HepG2 (cell line): Measurements from ENCODE around the gene CORO1A. TPM values are rescaled to one million over a fixed set of nuclear protein-coding genes. Genes with fewer than 3 reads are reported as not detected.
A peak's percentile ranks its signal among the peaks of the same experiment; 100 is the strongest.

Experiments
- FIP1L1 ChIP-seq: fragments of 200-400 bp; formaldehyde crosslinking; IDR thresholded peaks from 2 replicates; pipeline ENCODE4 v1.6.1; 2018; ENCODE audit warnings: low read depth, mild to moderate bottlenecking, low read length, moderate library complexity, borderline replicate concordance; ENCODE audit not compliant: insufficient read depth
- FOXP1 ChIP-seq, 2 experiments: fragments of 450-650 bp in 1 of 2; IDR thresholded peaks; 2 replicates each; pipeline ENCODE4 v1.6.1; 2017 to 2018; ENCODE audit warnings: antibody characterized with exemption in 1 of 2
- GATAD1 ChIP-seq: IDR thresholded peaks from 2 replicates; pipeline ENCODE4 v1.6.1; 2016; ENCODE audit warnings: missing genetic modification reagents, missing compliant biosample characterization
- GLI4 ChIP-seq: sonication (generic); formaldehyde crosslinking; IDR thresholded peaks from 2 replicates; pipeline ENCODE4 v1.5.1; 2020; ENCODE audit warnings: missing genetic modification reagents, mild to moderate bottlenecking, moderate library complexity, borderline replicate concordance
- KLF13 ChIP-seq: sonication (generic); formaldehyde crosslinking; IDR thresholded peaks from 2 replicates; pipeline ENCODE4 v1.4.0; 2020; ENCODE audit warnings: mild to moderate bottlenecking, missing genetic modification reagents
- MAFK ChIP-seq, 2 experiments: IDR thresholded peaks in 1 of 2; conservative IDR thresholded peaks in 1 of 2; 2 replicates each; pipeline ENCODE4 v1.6.1; 2011; ENCODE audit warnings: improper control_type of control experiment in 2 of 2, low read length in 2 of 2
- MBD4 ChIP-seq: IDR thresholded peaks from 2 replicates; pipeline ENCODE4 v1.6.1; 2012; ENCODE audit warnings: low read length, inconsistent platforms, borderline replicate concordance
- MXD4 ChIP-seq: IDR thresholded peaks from 2 replicates; pipeline ENCODE4 v1.6.1; 2016; ENCODE audit warnings: mild to moderate bottlenecking, missing biosample characterization, missing genetic modification reagents
- POLR2G ChIP-seq: fragments of 200-400 bp; formaldehyde crosslinking; IDR thresholded peaks from 2 replicates; pipeline ENCODE4 v1.6.1; 2018; ENCODE audit warnings: mild to moderate bottlenecking, low read depth, low read length, moderate library complexity
- SMYD3 ChIP-seq: sonication (generic); formaldehyde crosslinking; IDR thresholded peaks from 2 replicates; pipeline ENCODE4 v1.8.1; 2023; ENCODE audit warnings: mild to moderate bottlenecking, missing genetic modification reagents
- ZNF101 ChIP-seq: sonication (generic); formaldehyde crosslinking; IDR thresholded peaks from 2 replicates; pipeline ENCODE4 v1.4.0; 2020; ENCODE audit warnings: mild to moderate bottlenecking, low read depth, missing genetic modification reagents, borderline replicate concordance
- ZNF224 ChIP-seq: sonication (generic); formaldehyde crosslinking; IDR thresholded peaks from 2 replicates; pipeline ENCODE4 v1.5.0; 2020; ENCODE audit warnings: mild to moderate bottlenecking, missing genetic modification reagents
- ZNF232 ChIP-seq: sonication (generic); formaldehyde crosslinking; IDR thresholded peaks from 2 replicates; pipeline ENCODE4 v1.4.0; 2020; ENCODE audit warnings: missing genetic modification reagents, borderline replicate concordance
- ZNF30 ChIP-seq: sonication (generic); formaldehyde crosslinking; IDR thresholded peaks from 2 replicates; pipeline ENCODE4 v1.5.0; 2020; ENCODE audit warnings: mild to moderate bottlenecking, missing genetic modification reagents
- ZNF367 ChIP-seq: sonication (generic); formaldehyde crosslinking; IDR thresholded peaks from 2 replicates; pipeline ENCODE4 v1.4.0; 2020; ENCODE audit warnings: missing genetic modification reagents, borderline replicate concordance
- ZNF782 ChIP-seq: sonication (generic); formaldehyde crosslinking; IDR thresholded peaks from 2 replicates; pipeline ENCODE4 v1.4.0; 2020; ENCODE audit warnings: missing genetic modification reagents, mild to moderate bottlenecking, borderline replicate concordance
- ZNF883 ChIP-seq: sonication (generic); formaldehyde crosslinking; IDR thresholded peaks from 2 replicates; pipeline ENCODE4 v1.5.1; 2020; ENCODE audit warnings: mild to moderate bottlenecking, missing genetic modification reagents; ENCODE audit errors: not compliant biosample characterization
- polyA plus RNA-seq, 8 experiments: library from polyadenylated mRNA; depleted of rRNA in 3 of 8; stranded (reverse) in 7 of 8; unstranded in 1 of 8; fragments of >200 nt; fragmentation: Illumina TruSeq in 4 of 8; extraction: Trizol in 4 of 8; gene quantifications; 2 replicates each; pipeline versions ENCODE4 v1.2.1 to v1.2.3, GENCODE V29; 2011 to 2016; ENCODE audit warnings: low read depth in 4 of 8, missing spikeins in 1 of 8, mixed read lengths in 1 of 8; ENCODE audit not compliant: insufficient read depth in 1 of 8
- total RNA-seq, 5 experiments: library from RNA; depleted of rRNA; stranded (reverse); fragments of >200 nt; fragmentation: Illumina TruSeq; extraction: Trizol; gene quantifications; 2 replicates each; pipeline ENCODE4 v1.2.3, GENCODE V29; 2016; ENCODE audit warnings: low read depth in 1 of 5
- TF ChIP-seq, protein P1 (sequence below): sonication (generic); formaldehyde crosslinking; IDR thresholded peaks from 2 replicates; pipeline ENCODE4 v1.4.0; 2020; ENCODE audit warnings: mild to moderate bottlenecking, missing genetic modification reagents
- TF ChIP-seq, protein P2 (sequence below): sonication (generic); formaldehyde crosslinking; IDR thresholded peaks from 2 replicates; pipeline ENCODE4 v1.4.0; 2020; ENCODE audit warnings: missing genetic modification reagents, low read depth, mild to moderate bottlenecking, borderline replicate concordance
- TF ChIP-seq, protein P3 (sequence below): sonication (generic); formaldehyde crosslinking; conservative IDR thresholded peaks from 2 replicates; pipeline ENCODE4 v1.4.0; 2020; ENCODE audit warnings: missing genetic modification reagents
- TF ChIP-seq, protein P4 (sequence below): sonication (generic); formaldehyde crosslinking; IDR thresholded peaks from 2 replicates; pipeline ENCODE4 v1.8.1; 2023; ENCODE audit warnings: mild to moderate bottlenecking, missing genetic modification reagents
- TF ChIP-seq, protein P5 (sequence below): IDR thresholded peaks from 2 replicates; pipeline ENCODE4 v1.6.1; 2016; ENCODE audit warnings: missing compliant biosample characterization, missing genetic modification reagents, borderline replicate concordance

CORO1A gene
- total and polyA plus RNA-seq, 2 of the 13 experiments (the other 11 are each of a cell fraction or from before 2014, with no cell fraction given), result 6.5 to 12.9 TPM

DNA sequence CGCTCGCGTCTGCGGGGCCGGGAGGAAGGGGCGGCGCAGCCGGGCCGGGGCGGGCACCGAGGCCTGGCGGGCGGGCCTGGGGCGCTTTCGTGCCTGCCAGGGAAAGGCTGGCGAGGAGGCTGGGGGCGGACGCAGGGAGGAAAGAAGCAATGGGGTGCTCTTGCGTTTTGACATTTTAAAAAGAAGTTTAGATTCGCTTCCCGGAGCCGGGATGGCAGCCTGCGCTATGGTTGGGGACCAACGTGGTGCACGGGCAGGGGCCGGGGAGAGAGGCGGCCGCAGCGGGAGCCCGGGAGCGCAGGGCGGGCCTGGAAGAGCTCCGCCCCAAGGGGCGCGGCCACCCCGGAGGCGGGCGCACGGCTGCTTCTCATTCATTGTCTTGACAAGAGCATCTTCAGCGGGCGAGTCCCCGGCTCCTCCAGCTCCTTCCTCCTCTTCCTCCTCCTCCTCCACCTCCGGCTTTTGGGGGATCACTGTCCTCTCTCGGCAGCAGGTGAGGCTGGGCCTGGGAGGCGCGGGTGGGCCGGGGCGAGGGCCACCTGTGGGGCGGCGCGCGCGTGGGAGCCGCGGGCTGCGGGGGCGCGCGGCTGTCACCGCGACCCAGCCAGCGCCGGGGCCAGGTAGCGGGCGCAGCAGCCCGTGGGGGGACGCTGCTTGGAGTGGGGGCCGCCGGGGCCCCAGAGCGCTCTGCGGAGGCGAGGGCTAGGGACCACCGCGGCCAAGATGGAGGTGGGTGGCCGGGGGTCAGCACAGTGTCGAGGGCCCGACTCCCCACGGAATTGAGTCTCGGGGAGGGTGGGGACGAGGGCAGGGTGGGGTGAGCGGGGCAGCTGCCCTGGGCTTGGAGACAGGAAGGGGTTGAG, at the start of gene CORO1A (continued):
- TF ChIP-seq, protein P1, sequence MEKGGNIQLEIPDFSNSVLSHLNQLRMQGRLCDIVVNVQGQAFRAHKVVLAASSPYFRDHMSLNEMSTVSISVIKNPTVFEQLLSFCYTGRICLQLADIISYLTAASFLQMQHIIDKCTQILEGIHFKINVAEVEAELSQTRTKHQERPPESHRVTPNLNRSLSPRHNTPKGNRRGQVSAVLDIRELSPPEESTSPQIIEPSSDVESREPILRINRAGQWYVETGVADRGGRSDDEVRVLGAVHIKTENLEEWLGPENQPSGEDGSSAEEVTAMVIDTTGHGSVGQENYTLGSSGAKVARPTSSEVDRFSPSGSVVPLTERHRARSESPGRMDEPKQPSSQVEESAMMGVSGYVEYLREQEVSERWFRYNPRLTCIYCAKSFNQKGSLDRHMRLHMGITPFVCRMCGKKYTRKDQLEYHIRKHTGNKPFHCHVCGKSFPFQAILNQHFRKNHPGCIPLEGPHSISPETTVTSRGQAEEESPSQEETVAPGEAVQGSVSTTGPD, result no peak
- no peak for TF ChIP-seq GATAD1 (CRISPR knock-in tag)
- peak; percentile 27; the same call in 1 of the 2 replicates for TF ChIP-seq ZNF232
- no peak for TF ChIP-seq ZNF101 (CRISPR knock-in tag)
- TF ChIP-seq MAFK (conservative IDR thresholded peaks at IDR 0.05 in 1 of 2, IDR thresholded peaks at IDR 0.05 in 1 of 2; ENCODE audit: low read length in 2 of 2), result no peak
- TF ChIP-seq ZNF782 (CRISPR knock-in tag), result no peak
- TF ChIP-seq, protein P2, sequence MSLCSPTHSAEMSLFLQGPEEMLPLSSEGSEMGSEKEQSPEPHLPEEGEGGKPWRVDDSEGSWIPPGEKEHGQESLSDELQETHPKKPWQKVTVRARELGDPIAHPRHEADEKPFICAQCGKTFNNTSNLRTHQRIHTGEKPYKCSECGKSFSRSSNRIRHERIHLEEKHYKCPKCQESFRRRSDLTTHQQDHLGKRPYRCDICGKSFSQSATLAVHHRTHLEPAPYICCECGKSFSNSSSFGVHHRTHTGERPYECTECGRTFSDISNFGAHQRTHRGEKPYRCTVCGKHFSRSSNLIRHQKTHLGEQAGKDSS (CRISPR knock-in tag), result peak; percentile 45; the same call in 1 of the 2 replicates
- no peak for TF ChIP-seq KLF13
- no peak for TF ChIP-seq SMYD3 (CRISPR knock-in tag)
- no peak for TF ChIP-seq FIP1L1
- TF ChIP-seq, protein P3, sequence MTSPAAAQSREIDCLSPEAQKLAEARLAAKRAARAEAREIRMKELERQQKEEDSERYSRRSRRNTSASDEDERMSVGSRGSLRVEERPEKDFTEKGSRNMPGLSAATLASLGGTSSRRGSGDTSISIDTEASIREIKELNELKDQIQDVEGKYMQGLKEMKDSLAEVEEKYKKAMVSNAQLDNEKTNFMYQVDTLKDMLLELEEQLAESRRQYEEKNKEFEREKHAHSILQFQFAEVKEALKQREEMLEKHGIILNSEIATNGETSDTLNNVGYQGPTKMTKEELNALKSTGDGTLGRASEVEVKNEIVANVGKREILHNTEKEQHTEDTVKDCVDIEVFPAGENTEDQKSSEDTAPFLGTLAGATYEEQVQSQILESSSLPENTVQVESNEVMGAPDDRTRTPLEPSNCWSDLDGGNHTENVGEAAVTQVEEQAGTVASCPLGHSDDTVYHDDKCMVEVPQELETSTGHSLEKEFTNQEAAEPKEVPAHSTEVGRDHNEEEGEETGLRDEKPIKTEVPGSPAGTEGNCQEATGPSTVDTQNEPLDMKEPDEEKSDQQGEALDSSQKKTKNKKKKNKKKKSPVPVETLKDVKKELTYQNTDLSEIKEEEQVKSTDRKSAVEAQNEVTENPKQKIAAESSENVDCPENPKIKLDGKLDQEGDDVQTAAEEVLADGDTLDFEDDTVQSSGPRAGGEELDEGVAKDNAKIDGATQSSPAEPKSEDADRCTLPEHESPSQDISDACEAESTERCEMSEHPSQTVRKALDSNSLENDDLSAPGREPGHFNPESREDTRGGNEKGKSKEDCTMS (CRISPR knock-in tag), result no peak
- TF ChIP-seq MBD4, result no peak
- TF ChIP-seq ZNF367 (CRISPR knock-in tag), result no peak
- no peak for TF ChIP-seq FOXP1 (IDR thresholded peaks at IDR 0.05)
- TF ChIP-seq FOXP1 (CRISPR knock-in tag; IDR thresholded peaks at IDR 0.05), result no peak
- no peak; the same call in 1 of the 2 replicates for TF ChIP-seq MXD4 (CRISPR knock-in tag)
- no peak for TF ChIP-seq GLI4 (CRISPR knock-in tag)
- TF ChIP-seq, protein P4, sequence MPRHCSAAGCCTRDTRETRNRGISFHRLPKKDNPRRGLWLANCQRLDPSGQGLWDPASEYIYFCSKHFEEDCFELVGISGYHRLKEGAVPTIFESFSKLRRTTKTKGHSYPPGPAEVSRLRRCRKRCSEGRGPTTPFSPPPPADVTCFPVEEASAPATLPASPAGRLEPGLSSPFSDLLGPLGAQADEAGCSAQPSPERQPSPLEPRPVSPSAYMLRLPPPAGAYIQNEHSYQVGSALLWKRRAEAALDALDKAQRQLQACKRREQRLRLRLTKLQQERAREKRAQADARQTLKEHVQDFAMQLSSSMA (CRISPR knock-in tag), result peak; percentile 55; the same call in 1 of the 2 replicates
- TF ChIP-seq ZNF30, result no peak
- peak; percentile 83 for TF ChIP-seq POLR2G
- TF ChIP-seq, protein P5, sequence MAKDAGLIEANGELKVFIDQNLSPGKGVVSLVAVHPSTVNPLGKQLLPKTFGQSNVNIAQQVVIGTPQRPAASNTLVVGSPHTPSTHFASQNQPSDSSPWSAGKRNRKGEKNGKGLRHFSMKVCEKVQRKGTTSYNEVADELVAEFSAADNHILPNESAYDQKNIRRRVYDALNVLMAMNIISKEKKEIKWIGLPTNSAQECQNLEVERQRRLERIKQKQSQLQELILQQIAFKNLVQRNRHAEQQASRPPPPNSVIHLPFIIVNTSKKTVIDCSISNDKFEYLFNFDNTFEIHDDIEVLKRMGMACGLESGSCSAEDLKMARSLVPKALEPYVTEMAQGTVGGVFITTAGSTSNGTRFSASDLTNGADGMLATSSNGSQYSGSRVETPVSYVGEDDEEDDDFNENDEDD, result no peak
- no peak for TF ChIP-seq ZNF224 (CRISPR knock-in tag)
- peak; percentile 52 for TF ChIP-seq ZNF883 (CRISPR knock-in tag)
